H9 (cell line): Measurements from ENCODE around the gene KRTAP10-11. TPM values are rescaled to one million over a fixed set of nuclear protein-coding genes. Genes with fewer than 3 reads are reported as not detected.
"Not testable (repeated sequence)": the region's sequence is repeated elsewhere in the genome, so short reads cannot be mapped to it uniquely, and the experiment has no call there.

ENCODE experiments used
- DNase-seq: peaks from one replicate; pipeline ENCODE4 v3.0.0-alpha.2; 2017
- H2AFZ ChIP-seq: one replicate; pipeline ENCODE4 v1.6.1; 2013; ENCODE audit warnings: mild to moderate bottlenecking, low read length, control low read depth, moderate library complexity
- H2AK5ac ChIP-seq: 2 replicates; pipeline ENCODE4 v1.6.1; 2013; ENCODE audit warnings: low read length, control low read depth, mixed read lengths; ENCODE audit not compliant: insufficient read length
- H2BK120ac ChIP-seq: one replicate; pipeline ENCODE4 v1.6.1; 2013; ENCODE audit warnings: low read depth, mild to moderate bottlenecking, low read length, control low read depth, inconsistent platforms; ENCODE audit not compliant: poor library complexity, severe bottlenecking
- H2BK12ac ChIP-seq: 2 replicates; pipeline ENCODE4 v1.6.1; 2013; ENCODE audit warnings: low read length, control low read depth, mixed read lengths, low read depth; ENCODE audit not compliant: insufficient read length
- H2BK15ac ChIP-seq: 2 replicates; pipeline ENCODE4 v1.6.1; 2013; ENCODE audit warnings: low read depth, low read length, control low read depth
- H2BK20ac ChIP-seq: one replicate; pipeline ENCODE4 v1.6.1; 2013; ENCODE audit warnings: low read depth, mild to moderate bottlenecking, low read length, control low read depth, inconsistent platforms; ENCODE audit not compliant: poor library complexity, severe bottlenecking
- H2BK5ac ChIP-seq: 2 replicates; pipeline ENCODE4 v1.6.1; 2013; ENCODE audit warnings: low read length, control low read depth, mixed read lengths; ENCODE audit not compliant: insufficient read length
- H3K14ac ChIP-seq: 2 replicates; pipeline ENCODE4 v1.6.1; 2013; ENCODE audit warnings: low read length, control low read depth; ENCODE audit not compliant: insufficient read depth
- H3K18ac ChIP-seq: 2 replicates; pipeline ENCODE4 v1.6.1; 2013; ENCODE audit warnings: low read depth, mild to moderate bottlenecking, mixed read lengths, low read length, control low read depth; ENCODE audit not compliant: insufficient read length
- H3K23ac ChIP-seq: 2 replicates; pipeline ENCODE4 v1.6.1; 2013; ENCODE audit warnings: low read length, control low read depth, mixed read lengths, low read depth; ENCODE audit not compliant: insufficient read length
- H3K23me2 ChIP-seq: 2 replicates; pipeline ENCODE4 v1.6.1; 2013; ENCODE audit warnings: low read depth, mild to moderate bottlenecking, mixed read lengths, low read length, control low read depth; ENCODE audit not compliant: insufficient read length, poor library complexity, severe bottlenecking
- H3K27ac ChIP-seq: 2 replicates; pipeline ENCODE4 v1.5.1; 2013; ENCODE audit warnings: low read length, control low read depth, mixed read lengths, low read depth; ENCODE audit not compliant: insufficient read length
- H3K27me3 ChIP-seq: 2 replicates; pipeline ENCODE4 v1.6.1; 2013; ENCODE audit warnings: low read length, control low read depth, inconsistent platforms; ENCODE audit not compliant: insufficient read depth
- H3K4ac ChIP-seq: 2 replicates; pipeline ENCODE4 v1.6.1; 2013; ENCODE audit warnings: low read depth, mild to moderate bottlenecking, control low read depth, inconsistent platforms, low read length, moderate library complexity
- H3K4me1 ChIP-seq: 2 replicates; pipeline ENCODE4 v1.6.1; 2013; ENCODE audit warnings: low read length, control low read depth, inconsistent platforms; ENCODE audit not compliant: insufficient read depth
- H3K4me2 ChIP-seq: 2 replicates; pipeline ENCODE4 v1.6.1; 2013; ENCODE audit warnings: low read length, control low read depth, mixed read lengths; ENCODE audit not compliant: insufficient read length, insufficient read depth
- H3K56ac ChIP-seq: 2 replicates; pipeline ENCODE4 v1.6.1; 2013; ENCODE audit warnings: low read depth, mild to moderate bottlenecking, mixed read lengths, low read length, control low read depth; ENCODE audit not compliant: insufficient read length
- H3K79me1 ChIP-seq: 2 replicates; pipeline ENCODE4 v1.6.1; 2013; ENCODE audit warnings: low read depth, mild to moderate bottlenecking, moderate library complexity, low read length, control low read depth, inconsistent platforms; ENCODE audit not compliant: insufficient read depth, poor library complexity, severe bottlenecking
- H3K79me2 ChIP-seq: 2 replicates; pipeline ENCODE4 v1.6.1; 2013; ENCODE audit warnings: low read length, control low read depth, inconsistent platforms; ENCODE audit not compliant: insufficient read depth
- H3K9ac ChIP-seq: 2 replicates; pipeline ENCODE4 v1.6.1; 2013; ENCODE audit warnings: low read length, control low read depth, mixed read lengths; ENCODE audit not compliant: insufficient read length; ENCODE audit errors: extremely low read depth
- H3K9me3 ChIP-seq: one replicate; pipeline ENCODE4 v1.6.1; 2013; ENCODE audit warnings: low read depth, low read length, inconsistent platforms; ENCODE audit not compliant: control insufficient read depth
- H3T11ph ChIP-seq: one replicate; pipeline ENCODE4 v1.6.1; 2013; ENCODE audit warnings: mild to moderate bottlenecking, low read length, control low read depth, inconsistent platforms
- H4K20me1 ChIP-seq: one replicate; pipeline ENCODE4 v1.6.1; 2013; ENCODE audit not compliant: control insufficient read depth, insufficient read length, insufficient read depth
- H4K5ac ChIP-seq: 2 replicates; pipeline ENCODE4 v1.6.1; 2013; ENCODE audit warnings: low read depth, mild to moderate bottlenecking, mixed read lengths, low read length, control low read depth; ENCODE audit not compliant: insufficient read length
- H4K8ac ChIP-seq: replicated peaks from 2 replicates; pipeline ENCODE4 v1.6.1; 2013; ENCODE audit warnings: low read length, control low read depth, mixed read lengths, low read depth; ENCODE audit not compliant: insufficient read length
- H4K91ac ChIP-seq: 2 replicates; pipeline ENCODE4 v1.6.1; 2013; ENCODE audit warnings: low read depth, mild to moderate bottlenecking, moderate library complexity, mixed read lengths, low read length, control low read depth; ENCODE audit not compliant: insufficient read length
- H3K27ac Mint-ChIP-seq, 3 experiments: 2 replicates in 2 of 3; 3 replicates in 1 of 3; pipeline ENCODE4 v1.8.0; 2020 to 2021; ENCODE audit warnings: mixed read lengths in 3 of 3, mild to moderate bottlenecking in 1 of 3, moderate library complexity in 1 of 3
- H3K27me3 Mint-ChIP-seq: 2 replicates; pipeline ENCODE4 v1.8.0; 2021; ENCODE audit warnings: low read depth, mild to moderate bottlenecking, moderate library complexity, mixed read lengths
- H3K36me3 Mint-ChIP-seq, 3 experiments: 2 replicates in 2 of 3; 3 replicates in 1 of 3; pipeline ENCODE4 v1.8.0; 2020 to 2021; ENCODE audit warnings: low read depth in 3 of 3, mixed read lengths in 3 of 3; ENCODE audit not compliant: insufficient read depth in 1 of 3
- H3K4me1 Mint-ChIP-seq, 2 experiments: 2 replicates each; pipeline ENCODE4 v1.8.0; 2020; ENCODE audit warnings: mixed read lengths in 2 of 2
- H3K4me3 Mint-ChIP-seq, 2 experiments: 2 replicates in 1 of 2; 3 replicates in 1 of 2; pipeline ENCODE4 v1.8.0; 2020 to 2021; ENCODE audit warnings: mild to moderate bottlenecking in 2 of 2, mixed read lengths in 2 of 2, moderate library complexity in 1 of 2
- H3K9me3 Mint-ChIP-seq, 2 experiments: 2 replicates in 1 of 2; 3 replicates in 1 of 2; pipeline ENCODE4 v1.8.0; 2020; ENCODE audit warnings: mild to moderate bottlenecking in 2 of 2, mixed read lengths in 2 of 2, moderate library complexity in 1 of 2
- CTCF ChIP-seq: fragments of 200-600 bp; sonication (generic); conservative IDR thresholded peaks from 3 replicates; pipeline ENCODE4 v1.8.0; 2021; ENCODE audit warnings: antibody characterized with exemption, mild to moderate bottlenecking
- WGBS: extraction: QIAGEN DNeasy Blood & Tissue Kit; methylation state at CpG from one replicate; pipeline ENCODE4 v1.1.7; 2013; ENCODE audit warnings: missing lambda C conversion rate, low lambda C conversion rate, mixed read lengths; ENCODE audit not compliant: insufficient read length; ENCODE audit errors: extremely low coverage; 5-methylcytosine and 5-hydroxymethylcytosine counted together
- total RNA-seq: library from RNA; stranded (reverse); gene quantifications from 2 replicates; pipeline ENCODE4 v1.2.1, GENCODE V29; 2021

The KRTAP10-11 gene
- total RNA-seq, 1 experiment from 2014 or later, result not detected

- Histone ChIP-seq H3T11ph (no peak overlapping the region), H2BK20ac (no peak overlapping the region), H3K56ac (no peak overlapping the region), H3K23ac (no peak overlapping the region), H4K20me1 (no peaks in the 10 kb centered on the region), H4K91ac (no peak overlapping the region), H2BK12ac (no peak overlapping the region), H3K4ac (no peak overlapping the region), H4K5ac (no peak overlapping the region), H3K9ac (no peak overlapping the region), H2BK15ac (no peak overlapping the region), H2BK5ac (no peak overlapping the region), H3K4me2 (no peak overlapping the region), H3K18ac (peak overlapping the region; percentile 41), H2AFZ (no peak overlapping the region), H2BK120ac (no peak overlapping the region), H3K4me1 (no peaks in the 10 kb centered on the region), H3K79me2 (no peaks in the 10 kb centered on the region), H3K9me3 (no peaks in the 10 kb centered on the region), H3K27me3 (no peaks in the 10 kb centered on the region), H3K27ac (no peak overlapping the region), H3K14ac (peak overlapping the region; percentile 31), H3K79me1 (no peaks in the 10 kb centered on the region), H3K23me2 (no peaks in the 10 kb centered on the region), H2AK5ac (no peak overlapping the region), H4K8ac (no peak overlapping the region)
- peak; percentile 24 for DNase-seq
- no peak for TF ChIP-seq CTCF
- WGBS, result no CpG with 5 or more reads among the region's 11 CpGs
- H3K27me3 Mint-ChIP-seq, result peaks cover 11% of the 10 kb centered on the region
- H3K4me1 Mint-ChIP-seq, result peaks cover 32 to 33% of the 10 kb centered on the region in 2 experiments
- peaks cover 8 to 11% of the 10 kb centered on the region in 2 experiments; a peak in 4 of 5 replicates for H3K9me3 Mint-ChIP-seq
- H3K36me3 Mint-ChIP-seq, result peaks cover 2 to 10% (median 5%) of the 10 kb centered on the region in 3 experiments; a peak in 4 of 7 replicates
- no peak overlapping the region; a peak in 1 of 5 replicates for H3K4me3 Mint-ChIP-seq
- H3K27ac Mint-ChIP-seq, result peak overlapping the region in 1 of 3 experiments; percentile 71; a peak in 3 of 7 replicates
Measured at GRCh38 chr21:44658913-44659595, 12.8 kb downstream of the KRTAP10-11 start.

GRCh38 chr21:44661567-44661966 lies 15.4 kb downstream of the KRTAP10-11 start:
- H3K56ac ChIP-seq, H3K79me2 ChIP-seq, H3K36me3 Mint-ChIP-seq, H2BK5ac ChIP-seq, H3K4me1 ChIP-seq, H3K27ac ChIP-seq, H4K20me1 ChIP-seq, H3T11ph ChIP-seq, H3K27me3 ChIP-seq, H3K27me3 Mint-ChIP-seq, H2AFZ ChIP-seq, H3K23ac ChIP-seq, H3K9ac ChIP-seq, H4K8ac ChIP-seq, H3K79me1 ChIP-seq, H3K4ac ChIP-seq, H3K14ac ChIP-seq, H2BK15ac ChIP-seq, H2BK12ac ChIP-seq, H2AK5ac ChIP-seq, H4K91ac ChIP-seq, H3K18ac ChIP-seq, H2BK120ac ChIP-seq, H3K4me2 ChIP-seq, H4K5ac ChIP-seq, H2BK20ac ChIP-seq, H3K4me3 Mint-ChIP-seq, H3K23me2 ChIP-seq, H3K9me3 ChIP-seq, H3K9me3 Mint-ChIP-seq: not testable (repeated sequence)
- DNase-seq, result peak; percentile 76
- no CpG with 5 or more reads among the region's 7 CpGs for WGBS
- peaks cover 32% of the 10 kb centered on the region in 2 experiments for H3K4me1 Mint-ChIP-seq
- peak overlapping the region in 2 of 3 experiments; percentile 4 to 77; a peak in 3 of 7 replicates for H3K27ac Mint-ChIP-seq
